Activated naive CD8-positive, alpha-beta T cell treated with anti-CD3 and anti-CD28 coated beads, Interleukin-2, amount 10 ng/mL, durations not matched to agents 7 days and 5 days (primary cell): ENCODE measurements around the gene H2BK1. TPM values are rescaled to one million over a fixed set of nuclear protein-coding genes. Genes with fewer than 3 reads are reported as not detected.
A peak's percentile ranks its signal among the peaks of the same experiment; 100 is the strongest.

ENCODE experiments used
- ATAC-seq: fragments of 150-1000 bp; cut with Tn5 transposase; one replicate; pipeline ENCODE4 v1.10.0; 2021; ENCODE audit warnings: low read depth, moderate library complexity
- POLR2A ChIA-PET: fragments of 350-600 bp; sonication (Branson Sonifier 250); formaldehyde crosslinking; loops from one replicate; lab custom pipeline; 2021; ENCODE audit warnings: antibody characterized with exemption; lab: Charles Lee
- DNase-seq: peaks from one replicate; pipeline ENCODE4 v3.0.0; 2021
- H3K27ac Mint-ChIP-seq: one replicate; pipeline ENCODE4 v1.8.0; 2022; ENCODE audit warnings: mild to moderate bottlenecking, mixed read lengths
- H3K27me3 Mint-ChIP-seq: one replicate; pipeline ENCODE4 v1.8.0; 2022; ENCODE audit warnings: mild to moderate bottlenecking, moderate library complexity, mixed read lengths
- H3K36me3 Mint-ChIP-seq: one replicate; pipeline ENCODE4 v1.8.0; 2021; ENCODE audit warnings: mild to moderate bottlenecking, mixed read lengths
- H3K4me1 Mint-ChIP-seq: one replicate; pipeline ENCODE4 v1.8.0; 2021; ENCODE audit warnings: mixed read lengths
- H3K4me3 Mint-ChIP-seq: one replicate; pipeline ENCODE4 v1.8.0; 2022; ENCODE audit warnings: mild to moderate bottlenecking, moderate library complexity, mixed read lengths
- H3K9me3 Mint-ChIP-seq: one replicate; pipeline ENCODE4 v1.8.0; 2021; ENCODE audit warnings: mixed read lengths
- total RNA-seq, 2 experiments: library from RNA; stranded (reverse); gene quantifications; one replicate each; pipeline ENCODE4 v1.2.3, GENCODE V29; 2021

H2BK1 gene
- total RNA-seq, 2 experiments from 2014 or later = 1.6 to 2.2 TPM

GRCh38 chr7:151249034-151249731, 38.9 kb upstream of the H2BK1 start:
- peaks cover 17% of the 10 kb centered on the region for H3K4me1 Mint-ChIP-seq
- no peaks in the 10 kb centered on the region for H3K36me3 Mint-ChIP-seq
- ATAC-seq (no peak), DNase-seq (peak; percentile 52)
- H3K9me3 Mint-ChIP-seq = no peaks in the 10 kb centered on the region
- H3K4me3 Mint-ChIP-seq = peak overlapping the region; percentile 44
- POLR2A ChIA-PET = no interaction called here
- H3K27me3 Mint-ChIP-seq = peaks cover 67% of the 10 kb centered on the region
- H3K27ac Mint-ChIP-seq = no peak overlapping the region

- DNase-seq (peak; percentile 49), ATAC-seq (no peak)
- no peaks in the 10 kb centered on the region for H3K36me3 Mint-ChIP-seq
- peaks cover 62% of the 10 kb centered on the region for H3K27me3 Mint-ChIP-seq
- no peak within 1 kb of the TSS for H3K27ac Mint-ChIP-seq
- no peaks in the 10 kb centered on the region for H3K9me3 Mint-ChIP-seq
- peak within 1 kb of the TSS; percentile 74 for H3K4me3 Mint-ChIP-seq
- H3K4me1 Mint-ChIP-seq = peaks cover 23% of the 10 kb centered on the region
- POLR2A ChIA-PET = no interaction called here
These were observed 38.2 kb upstream of the H2BK1 start, which contains the start of gene SMARCD3 for GRCh38 chr7:151248346-151249033. Gene SMARCD3 (minus strand): TSS chr7:151248694. CDS start chr7:151248562, 132 bp downstream.

- Mint-ChIP-seq H3K36me3 (no peaks in the 10 kb centered on the region), H3K27ac (no peak overlapping the region), H3K27me3 (peaks cover 58% of the 10 kb centered on the region), H3K9me3 (no peaks in the 10 kb centered on the region), H3K4me3 (peak overlapping the region; percentile 25), H3K4me1 (peaks cover 28% of the 10 kb centered on the region)
- DNase-seq (no peak), ATAC-seq (no peak)
- POLR2A ChIA-PET = interaction anchor here (0.8 to 1.5 kb wide), 2 partner anchors 13 to 15 kb away, joined by 3 to 5 read pairs; no protein-coding TSS in a partner anchor
These were observed 37.5 kb upstream of the H2BK1 start for GRCh38 chr7:151247611-151248345.

GRCh38 chr7:151246851-151247580, 36.7 kb upstream of the H2BK1 start:
- Mint-ChIP-seq H3K27ac (no peak overlapping the region), H3K4me1 (peaks cover 28% of the 10 kb centered on the region), H3K4me3 (no peak overlapping the region), H3K9me3 (no peaks in the 10 kb centered on the region), H3K36me3 (no peaks in the 10 kb centered on the region), H3K27me3 (peaks cover 51% of the 10 kb centered on the region)
- DNase-seq = no peak
- no peak for ATAC-seq
- POLR2A ChIA-PET = interaction anchor here (0.8 to 1.5 kb wide), 2 partner anchors 13 to 14 kb away, joined by 3 to 5 read pairs; no protein-coding TSS in a partner anchor

- Mint-ChIP-seq H3K36me3 (no peaks in the 10 kb centered on the region), H3K27ac (no peak overlapping the region), H3K27me3 (peaks cover 51% of the 10 kb centered on the region), H3K9me3 (no peaks in the 10 kb centered on the region), H3K4me1 (peaks cover 28% of the 10 kb centered on the region), H3K4me3 (peak overlapping the region; percentile 12)
- DNase-seq (no peak), ATAC-seq (no peak)
- POLR2A ChIA-PET = interaction anchor here (0.9 to 1.5 kb wide), 2 partner anchors 13 to 19 kb away, joined by 3 to 5 read pairs; partner anchors contain the start of gene ABCF2
These were observed 36.0 kb upstream of the H2BK1 start for GRCh38 chr7:151246102-151246850.

GRCh38 chr7:151245360-151246101, 35.2 kb upstream of the H2BK1 start:
- Mint-ChIP-seq H3K36me3 (no peaks in the 10 kb centered on the region), H3K9me3 (no peaks in the 10 kb centered on the region), H3K27ac (no peak overlapping the region), H3K27me3 (peaks cover 43% of the 10 kb centered on the region), H3K4me3 (no peak overlapping the region), H3K4me1 (peaks cover 29% of the 10 kb centered on the region)
- POLR2A ChIA-PET = interaction anchor here (0.9 kb wide), 1 partner anchor 19 kb away, joined by 3 read pairs; the partner anchor contains the start of gene ABCF2
- ATAC-seq (peak; percentile 74), DNase-seq (peak; percentile 85)

- H3K36me3 Mint-ChIP-seq = peaks cover 2% of the 10 kb centered on the region
- no peak overlapping the region for H3K27ac Mint-ChIP-seq
- peaks cover 32% of the 10 kb centered on the region for H3K4me1 Mint-ChIP-seq
- no peaks in the 10 kb centered on the region for H3K9me3 Mint-ChIP-seq
- no peak for DNase-seq
- ATAC-seq = no peak
- POLR2A ChIA-PET = interaction anchor here (2.3 to 3.3 kb wide), 2 partner anchors 11 to 38 kb away, joined by 7 to 39 read pairs; partner anchors contain the start of gene CHPF2
- peak overlapping the region; percentile 52 for H3K4me3 Mint-ChIP-seq
- peaks cover 37% of the 10 kb centered on the region for H3K27me3 Mint-ChIP-seq
These were observed 34.6 kb upstream of the H2BK1 start for GRCh38 chr7:151244841-151245346.

GRCh38 chr7:151244196-151244840, 34.0 kb upstream of the H2BK1 start:
- Mint-ChIP-seq H3K4me3 (peak overlapping the region; percentile 82), H3K27ac (peak overlapping the region; percentile 97), H3K9me3 (no peaks in the 10 kb centered on the region), H3K4me1 (peaks cover 31% of the 10 kb centered on the region), H3K36me3 (peaks cover 2% of the 10 kb centered on the region), H3K27me3 (peaks cover 33% of the 10 kb centered on the region)
- DNase-seq (peak; percentile 71), ATAC-seq (peak; percentile 5)
- POLR2A ChIA-PET = interaction anchor here (1.6 to 3.3 kb wide), 4 partner anchors 11 to 97 kb away, joined by 4 to 39 read pairs (median 12); partner anchors contain the start of genes ABCF2, CHPF2 and NUB1

GRCh38 chr7:151243408-151244195, 33.3 kb upstream of the H2BK1 start:
- Mint-ChIP-seq H3K4me3 (peak overlapping the region; percentile 82), H3K27me3 (peaks cover 30% of the 10 kb centered on the region), H3K4me1 (peaks cover 30% of the 10 kb centered on the region), H3K9me3 (no peaks in the 10 kb centered on the region), H3K36me3 (peaks cover 2% of the 10 kb centered on the region), H3K27ac (peak overlapping the region; percentile 97)
- peak; percentile 60 for DNase-seq
- peak; percentile 31 for ATAC-seq
- POLR2A ChIA-PET = interaction anchor here (1.0 to 3.3 kb wide), 5 partner anchors 10 to 389 kb away, joined by 4 to 39 read pairs (median 7); partner anchors contain the start of genes ABCF2, CHPF2 and NUB1

- Mint-ChIP-seq H3K4me1 (peaks cover 27% of the 10 kb centered on the region), H3K27me3 (peaks cover 27% of the 10 kb centered on the region), H3K4me3 (peak overlapping the region; percentile 82), H3K36me3 (peaks cover 2% of the 10 kb centered on the region), H3K9me3 (no peaks in the 10 kb centered on the region), H3K27ac (peak overlapping the region; percentile 97)
- POLR2A ChIA-PET = interaction anchor here (0.7 to 3.3 kb wide), 6 partner anchors 9 to 390 kb away, joined by 3 to 39 read pairs (median 6); partner anchors contain the start of genes ABCF2, CHPF2 and NUB1
- ATAC-seq = no peak
- no peak for DNase-seq
These were observed 32.7 kb upstream of the H2BK1 start for GRCh38 chr7:151243045-151243349.
